SK-MEL-5 (cell line): ENCODE measurements around the gene TPRX1. TPM values are rescaled to one million over a fixed set of nuclear protein-coding genes. Genes with fewer than 3 reads are reported as not detected.

Experiments used
- DNase-seq: peaks from one replicate; pipeline ENCODE4 v3.0.0-alpha.2; 2016; ENCODE audit warnings: low read depth, low spot score
- in situ Hi-C: cut with HindIII; loops from 2 replicates; pipeline ENCODE4 v1.10.0; 2016; ENCODE audit warnings: low sequenced_read_pairs, high pct_unique_total_duplicates, low pct_unique_long_range_greater_than_20kb
- small RNA-seq, 2 experiments: library from RNA; depleted of rRNA; stranded (forward); fragments of <200 nt; gene quantifications; one replicate each; pipeline ENCODE3, GENCODE V24; 2014
- total RNA-seq: library from RNA; depleted of rRNA; stranded (reverse); fragments of >200 nt; shearing (Covaris generic); gene quantifications from 2 replicates; pipeline ENCODE4 v1.2.3, GENCODE V29; 2014; rRNA removed

The TPRX1 gene
- total RNA-seq, 1 experiment from 2014 or later, result not detected

GRCh38 chr19:47757617-47758442 lies 46.5 kb downstream of the TPRX1 start:
- DNase-seq, result no peak
- in situ Hi-C loops, result no loop called here

GRCh38 chr19:47756953-47757608 lies 47.3 kb downstream of the TPRX1 start:
- in situ Hi-C loops, result no loop called here
- DNase-seq, result no peak

- in situ Hi-C loops, result no loop called here
- no peak for DNase-seq
Measured at GRCh38 chr19:47756627-47756929, 47.8 kb downstream of the TPRX1 start.

GRCh38 chr19:47755762-47756626 lies 48.4 kb downstream of the TPRX1 start:
- DNase-seq, result no peak
- in situ Hi-C loops, result no loop called here

- in situ Hi-C loops, result no loop called here
- no peak for DNase-seq
Measured at GRCh38 chr19:47755065-47755761, 49.1 kb downstream of the TPRX1 start.

GRCh38 chr19:47754206-47755064 lies 49.9 kb downstream of the TPRX1 start:
- no peak for DNase-seq
- in situ Hi-C loops, result no loop called here

- no peak for DNase-seq
- in situ Hi-C loops, result no loop called here
Measured at GRCh38 chr19:47752440-47753211, 51.7 kb downstream of the TPRX1 start.

Small RNA genes lying within 50 kb of the gene (small RNA-seq; reads per million reads assigned to genes)
- gene AC008745.1 (0 reads per million in 2 experiments), gene SNORD23 (0 reads per million in 2 experiments)

Other genes starting within 250 kb of the TPRX1 start
- not detected in 2 replicates for gene ZNF541, start 231.4 kb downstream of the TPRX1 start, total RNA-seq
- gene BICRA, start 195.4 kb downstream of the TPRX1 start, total RNA-seq, result 2.2 and 3.8 TPM in 2 replicates
- 0.37 and 0.53 TPM in 2 replicates for gene EHD2, start 91.1 kb downstream of the TPRX1 start, total RNA-seq
- gene NOP53, start 59.0 kb downstream of the TPRX1 start, total RNA-seq, result 98.2 and 120 TPM in 2 replicates
- gene SELENOW, start 25.8 kb downstream of the TPRX1 start, total RNA-seq, result 206 and 228 TPM in 2 replicates
- not detected in 2 replicates for gene CRX, start 17.4 kb upstream of the TPRX1 start, total RNA-seq
- not detected in 2 replicates for gene TPRX2, start 54.7 kb upstream of the TPRX1 start, total RNA-seq
- 0.16 and 0.21 TPM in 2 replicates for gene SULT2A1, start 81.8 kb upstream of the TPRX1 start, total RNA-seq
- not detected in 2 replicates for gene BSPH1, start 187.6 kb upstream of the TPRX1 start, total RNA-seq
- 7.3 and 8.6 TPM in 2 replicates for gene ELSPBP1, start 190.1 kb upstream of the TPRX1 start, total RNA-seq
- gene CABP5, start 239.5 kb upstream of the TPRX1 start, total RNA-seq, result not detected in 2 replicates